Fibroblast of skin of right quadriceps (primary cell): Measurements from ENCODE around the gene CLMP.

Source experiments
- DNase-seq: peaks from one replicate; pipeline ENCODE4 v3.0.0-alpha.2; 2013

The CLMP gene

GRCh38 chr11:123187665-123188507 lies 7.2 kb downstream of the CLMP start:
- peak; percentile 62 for DNase-seq

- DNase-seq: no peak
Measured at GRCh38 chr11:123187248-123187647, 7.8 kb downstream of the CLMP start.

GRCh38 chr11:123186286-123186685 lies 8.8 kb downstream of the CLMP start:
- DNase-seq: no peak

- no peak for DNase-seq
Measured at GRCh38 chr11:123185326-123185725, 9.7 kb downstream of the CLMP start.

GRCh38 chr11:123184531-123184930 lies 10.5 kb downstream of the CLMP start:
- no peak for DNase-seq

GRCh38 chr11:123183391-123184099 lies 11.5 kb downstream of the CLMP start:
- no peak for DNase-seq

GRCh38 chr11:123181767-123182500 lies 13.1 kb downstream of the CLMP start:
- no peak for DNase-seq

- DNase-seq: no peak
Measured at GRCh38 chr11:123181075-123181474, 14.0 kb downstream of the CLMP start.

- no peak for DNase-seq
Measured at GRCh38 chr11:123180574-123180973, 14.5 kb downstream of the CLMP start.

- no peak for DNase-seq
Measured at GRCh38 chr11:123180166-123180565, 14.9 kb downstream of the CLMP start.

GRCh38 chr11:123179586-123179985 lies 15.5 kb downstream of the CLMP start:
- no peak for DNase-seq

GRCh38 chr11:123178186-123178585 lies 16.9 kb downstream of the CLMP start:
- peak; percentile 32 for DNase-seq

- DNase-seq: no peak
Measured at GRCh38 chr11:123176785-123177184, 18.3 kb downstream of the CLMP start.

GRCh38 chr11:123174196-123175183 lies 20.6 kb downstream of the CLMP start:
- peak; percentile 99 for DNase-seq

GRCh38 chr11:123173856-123174186 lies 21.2 kb downstream of the CLMP start:
- DNase-seq: no peak

- peak; percentile 99 for DNase-seq
Measured at GRCh38 chr11:123173040-123173855, 21.8 kb downstream of the CLMP start.

- no peak for DNase-seq
Measured at GRCh38 chr11:123170929-123171328, 24.1 kb downstream of the CLMP start.

- DNase-seq: no peak
Measured at GRCh38 chr11:123169821-123170220, 25.2 kb downstream of the CLMP start.

GRCh38 chr11:123168955-123169484 lies 26.0 kb downstream of the CLMP start:
- no peak for DNase-seq

GRCh38 chr11:123168241-123168640 lies 26.8 kb downstream of the CLMP start:
- no peak for DNase-seq

GRCh38 chr11:123166071-123166559 lies 28.9 kb downstream of the CLMP start:
- peak; percentile 79 for DNase-seq
